GM19324 (cell line): ENCODE results near the gene SMAP1.

ENCODE experiments used
- ATAC-seq: cut with Tn5 transposase; IDR thresholded peaks from one replicate; pipeline ENCODE4 v1.9.1; 2021; ENCODE audit warnings: mild to moderate bottlenecking, moderate library complexity; ENCODE audit not compliant: unreplicated experiment, low FRiP score

The SMAP1 gene

GRCh38 chr6:70676821-70677220 lies 9.1 kb downstream of the SMAP1 start:
- ATAC-seq: no peak

GRCh38 chr6:70680396-70680795 lies 12.7 kb downstream of the SMAP1 start:
- no peak for ATAC-seq

- no peak for ATAC-seq
These were observed 17.3 kb downstream of the SMAP1 start for GRCh38 chr6:70684794-70685493.

- no peak for ATAC-seq
These were observed 18.0 kb downstream of the SMAP1 start for GRCh38 chr6:70685494-70686180.

- ATAC-seq: no peak
These were observed 19.0 kb downstream of the SMAP1 start for GRCh38 chr6:70686548-70687133.

- ATAC-seq: no peak
These were observed 26.2 kb downstream of the SMAP1 start for GRCh38 chr6:70693887-70694286.

- no peak for ATAC-seq
These were observed 26.7 kb downstream of the SMAP1 start for GRCh38 chr6:70694371-70694770.

GRCh38 chr6:70700922-70701876 lies 33.5 kb downstream of the SMAP1 start:
- no peak for ATAC-seq

- ATAC-seq: no peak
These were observed 38.1 kb downstream of the SMAP1 start for GRCh38 chr6:70705772-70706171.

- no peak for ATAC-seq
These were observed 38.9 kb downstream of the SMAP1 start for GRCh38 chr6:70706491-70707123.

- no peak for ATAC-seq
These were observed 40.2 kb downstream of the SMAP1 start for GRCh38 chr6:70707893-70708292.

GRCh38 chr6:70708448-70708847 lies 40.8 kb downstream of the SMAP1 start:
- ATAC-seq: no peak

GRCh38 chr6:70709826-70710225 lies 42.1 kb downstream of the SMAP1 start:
- ATAC-seq: no peak

GRCh38 chr6:70714716-70715257 lies 47.1 kb downstream of the SMAP1 start:
- ATAC-seq: no peak

GRCh38 chr6:70717038-70717801 lies 49.5 kb downstream of the SMAP1 start:
- no peak for ATAC-seq

- no peak for ATAC-seq
These were observed 56.8 kb downstream of the SMAP1 start for GRCh38 chr6:70724524-70724923.

- no peak for ATAC-seq
These were observed 58.2 kb downstream of the SMAP1 start for GRCh38 chr6:70725817-70726415.

- no peak for ATAC-seq
These were observed 66.7 kb downstream of the SMAP1 start for GRCh38 chr6:70734381-70734780.

GRCh38 chr6:70734979-70735378 lies 67.3 kb downstream of the SMAP1 start:
- ATAC-seq: no peak
